OCI-LY7 (cell line): ENCODE measurements around the gene FAU. TPM values are rescaled to one million over a fixed set of nuclear protein-coding genes. Genes with fewer than 3 reads are reported as not detected.
A peak's percentile ranks its signal among the peaks of the same experiment; 100 is the strongest.

Experiments
- BruUV-seq: library from RNA; stranded (reverse); fragments of 400-500 nt; replicated peaks from 2 replicates; lab custom pipeline; 2021; lab: Mats Ljungman, UMichigan
- CTCF ChIA-PET: fragments of 300-600 bp; sonication (Branson Sonifier 250); formaldehyde crosslinking; loops from one replicate; lab custom pipeline; 2022; ENCODE audit warnings: antibody characterized with exemption; ENCODE audit not compliant: unreplicated experiment; lab: Charles Lee
- POLR2A ChIA-PET: fragments of 300-600 bp; sonication (Branson Sonifier 250); formaldehyde crosslinking; loops from one replicate; lab custom pipeline; 2022; ENCODE audit warnings: antibody characterized with exemption; lab: Charles Lee
- DNase-seq: peaks from one replicate; pipeline ENCODE4 v3.0.0-alpha.2; 2015; ENCODE audit warnings: low spot score
- H2AFZ ChIP-seq: fragments of 200-600 bp; sonication (generic), shearing (Covaris generic); 2 replicates; pipeline ENCODE4 v1.6.1; 2014; ENCODE audit warnings: mild to moderate bottlenecking, antibody characterized with exemption, low read length, moderate library complexity
- H3K27ac ChIP-seq: fragments of 200-600 bp; sonication (generic); 2 replicates; pipeline ENCODE4 v1.5.1; 2014; ENCODE audit warnings: mixed run types, low read depth, mild to moderate bottlenecking, moderate library complexity, low read length, inconsistent platforms; ENCODE audit not compliant: poor library complexity, severe bottlenecking
- H3K36me3 ChIP-seq: fragments of 200-600 bp; sonication (generic); 2 replicates; pipeline ENCODE4 v1.6.1; 2014; ENCODE audit warnings: mild to moderate bottlenecking, antibody characterized with exemption, low read length, moderate library complexity, mixed read lengths; ENCODE audit not compliant: insufficient read depth
- H3K4me1 ChIP-seq: fragments of 200-600 bp; sonication (generic); 2 replicates; pipeline ENCODE4 v1.5.1; 2014; ENCODE audit warnings: mild to moderate bottlenecking, low read length; ENCODE audit not compliant: insufficient read depth, poor library complexity, severe bottlenecking
- H3K4me2 ChIP-seq: fragments of 200-600 bp; sonication (generic); 2 replicates; pipeline ENCODE4 v1.6.1; 2014; ENCODE audit warnings: mild to moderate bottlenecking, low read length
- H3K4me3 ChIP-seq: fragments of 200-600 bp; sonication (generic); 2 replicates; pipeline ENCODE4 v1.5.1; 2014; ENCODE audit warnings: mild to moderate bottlenecking, low read depth, low read length; ENCODE audit not compliant: poor library complexity, severe bottlenecking
- H3K79me2 ChIP-seq: fragments of 200-600 bp; sonication (generic); 2 replicates; pipeline ENCODE4 v1.6.1; 2016; ENCODE audit warnings: low read depth, mild to moderate bottlenecking, low read length, moderate library complexity, mixed read lengths; ENCODE audit not compliant: insufficient read depth
- H3K9me2 ChIP-seq: fragments of 200-600 bp; sonication (generic); 2 replicates; pipeline ENCODE4 v1.6.1; 2016; ENCODE audit warnings: mild to moderate bottlenecking, low read length, mixed read lengths; ENCODE audit not compliant: insufficient read depth
- H3K9me3 ChIP-seq: fragments of 200-600 bp; sonication (generic); 2 replicates; pipeline ENCODE4 v1.6.1; 2014; ENCODE audit warnings: mild to moderate bottlenecking, mixed run types, low read length, mixed read lengths
- H4K20me1 ChIP-seq: fragments of 200-600 bp; sonication (generic); 2 replicates; pipeline ENCODE4 v1.6.1; 2014; ENCODE audit warnings: mild to moderate bottlenecking, antibody characterized with exemption, low read length, moderate library complexity, mixed read lengths; ENCODE audit not compliant: insufficient read depth
- CTCF ChIP-seq: fragments of 200-600 bp; sonication (generic); conservative IDR thresholded peaks from 2 replicates; pipeline ENCODE4 v1.5.1; 2014; ENCODE audit warnings: mild to moderate bottlenecking, antibody characterized with exemption, low read length, moderate library complexity, mixed read lengths
- EZH2phosphoT487 ChIP-seq: fragments of 200-600 bp; sonication (generic); IDR thresholded peaks from 2 replicates; pipeline ENCODE4 v1.6.1; 2018; ENCODE audit warnings: low read depth, borderline replicate concordance, mild to moderate bottlenecking, mixed run types, antibody characterized with exemption, low read length, moderate library complexity, mixed read lengths
- intact Hi-C: fragments of 100-400 bp; cut with micrococcal nuclease; formaldehyde crosslinking; loops from one replicate; pipeline ENCODE4 v1.10.0; 2022; ENCODE audit not compliant: unreplicated experiment
- total RNA-seq, 2 experiments: library from RNA; depleted of rRNA in 1 of 2; stranded (reverse); fragments of >200 nt in 1 of 2; shearing (Covaris generic) in 1 of 2; gene quantifications; 2 replicates each; pipeline ENCODE4 v1.2.3, GENCODE V29; 2014 to 2022

Gene FAU
- total RNA-seq, 2 experiments from 2014 or later: 1,406 to 1,573 TPM

GRCh38 chr11:65131895-65132237 is 9.9 kb upstream of the FAU start:
- Histone ChIP-seq H3K9me2 (no peaks in the 10 kb centered on the region), H2AFZ (no peak overlapping the region), H4K20me1 (no peaks in the 10 kb centered on the region), H3K4me3 (peak overlapping the region; percentile 98), H3K79me2 (peaks cover 56% of the 10 kb centered on the region), H3K36me3 (peaks cover 71% of the 10 kb centered on the region), H3K4me1 (peaks cover 59% of the 10 kb centered on the region), H3K27ac (peak overlapping the region; percentile 98), H3K9me3 (no peaks in the 10 kb centered on the region), H3K4me2 (peak overlapping the region; percentile 99)
- ChIA-PET POLR2A (interaction anchor here (0.6 to 6.1 kb wide), 10 partner anchors 10 to 63 kb away, joined by 3 to 47 read pairs (median 5); partner anchors contain the start of genes CAPN1, FAU, MRPL49 and TM7SF2), CTCF (interaction anchor here (0.9 kb wide), 1 partner anchor 283 kb away, joined by 5 read pairs; no protein-coding TSS in a partner anchor)
- TF ChIP-seq CTCF: no peak
- TF ChIP-seq EZH2phosphoT487: no peak
- BruUV-seq: no TSS peak
- DNase-seq: no peak
- intact Hi-C loops: loop anchor here (1.0 to 5.0 kb wide), 5 partner anchors 10 to 280 kb away; partner anchors contain the start of genes CAPN1, FAU, MRPL49 and ZNHIT2

GRCh38 chr11:65131417-65131776 is 9.5 kb upstream of the FAU start:
- no TSS peak for BruUV-seq
- no peak for DNase-seq
- H3K36me3 ChIP-seq: peaks cover 76% of the 10 kb centered on the region
- no peak overlapping the region for H2AFZ ChIP-seq
- ChIA-PET CTCF (interaction anchor here (0.5 to 0.9 kb wide), 2 partner anchors 282 to 416 kb away, joined by 3 to 5 read pairs; no protein-coding TSS in a partner anchor), POLR2A (interaction anchor here (1.0 to 6.1 kb wide), 9 partner anchors 10 to 51 kb away, joined by 3 to 47 read pairs (median 5); partner anchors contain the start of genes CAPN1, FAU, MRPL49 and TM7SF2)
- TF ChIP-seq EZH2phosphoT487: no peak
- no peak for TF ChIP-seq CTCF
- H3K27ac ChIP-seq: peak overlapping the region; percentile 98
- intact Hi-C loops: loop anchor here (5.0 kb wide), 2 partner anchors 36 to 279 kb away; no protein-coding TSS in a partner anchor
- H3K4me3 ChIP-seq: peak overlapping the region; percentile 98
- no peaks in the 10 kb centered on the region for H3K9me3 ChIP-seq
- H3K4me2 ChIP-seq: peak overlapping the region; percentile 99
- peaks cover 56% of the 10 kb centered on the region for H3K79me2 ChIP-seq
- H3K9me2 ChIP-seq: no peaks in the 10 kb centered on the region
- no peaks in the 10 kb centered on the region for H4K20me1 ChIP-seq
- H3K4me1 ChIP-seq: peaks cover 55% of the 10 kb centered on the region
